GM12878 (cell line): ENCODE results near the gene SLITRK4. TPM values are rescaled to one million over a fixed set of nuclear protein-coding genes. Genes with fewer than 3 reads are reported as not detected.

ENCODE experiments used
- ATAC-seq: fragments of 200-7000 bp; cut with Tn5 transposase; 3 replicates; pipeline ENCODE4 v1.9.1; 2020; ENCODE audit warnings: mild to moderate bottlenecking, moderate library complexity
- BruUV-seq: library from RNA; stranded (reverse); fragments of 400-500 nt; replicated peaks from 2 replicates; lab custom pipeline; 2021; lab: Mats Ljungman, UMichigan
- CTCF ChIA-PET: fragments of 300-600 bp; sonication (Branson Sonifier 250); formaldehyde crosslinking; extraction: SDS; loops from one replicate; lab custom pipeline; 2021; ENCODE audit warnings: inconsistent platforms; lab: Yijun Ruan, JAX
- POLR2A ChIA-PET: fragments of 350-600 bp; formaldehyde crosslinking; extraction: SDS; loops from one replicate; lab custom pipeline; 2021; ENCODE audit warnings: inconsistent platforms; lab: Charles Lee
- RAD21 ChIA-PET: fragments of 300-600 bp; sonication (Branson Sonifier 250); formaldehyde crosslinking; loops from one replicate; lab custom pipeline; 2023; ENCODE audit warnings: antibody characterized with exemption; ENCODE audit not compliant: unreplicated experiment; lab: Charles Lee
- SMC1A ChIA-PET: fragments of 300-600 bp; sonication (Branson Sonifier 250); formaldehyde crosslinking; loops from one replicate; lab custom pipeline; 2023; ENCODE audit not compliant: unreplicated experiment, uncharacterized antibody; lab: Charles Lee
- DNase-seq: peaks from one replicate; pipeline ENCODE4 v3.0.0-alpha.2; 2011; ENCODE audit warnings: low read depth, low spot score
- FAIRE-seq: peaks from 3 replicates; lab custom pipeline; 2011; peaks lifted over from hg19 to GRCh38; lab: Jason Lieb, UNC
- H2AFZ ChIP-seq: 2 replicates; pipeline ENCODE4 v1.6.0; 2011; ENCODE audit warnings: low read depth, low read length, control low read depth; ENCODE audit not compliant: control insufficient read depth
- H3K27ac ChIP-seq: 2 replicates; pipeline ENCODE4 v1.5.1; 2011; ENCODE audit warnings: control low read depth; ENCODE audit not compliant: control insufficient read depth, insufficient read depth
- H3K27me3 ChIP-seq, 2 experiments: replicated peaks in 1 of 2; 2 replicates each; pipeline versions ENCODE4 v1.6.0 to v1.6.1; 2011; ENCODE audit warnings: low read length in 1 of 2; ENCODE audit not compliant: control insufficient read depth in 2 of 2, insufficient read depth in 2 of 2
- H3K36me3 ChIP-seq, 2 experiments: 2 replicates each; pipeline ENCODE4 v1.5.1; 2011; ENCODE audit warnings: low read length in 1 of 2; ENCODE audit not compliant: control insufficient read depth in 2 of 2, insufficient read depth in 2 of 2
- H3K4me1 ChIP-seq: 2 replicates; pipeline ENCODE4 v1.6.1; 2011; ENCODE audit warnings: mild to moderate bottlenecking, low read length, moderate library complexity, mixed read lengths; ENCODE audit not compliant: control insufficient read depth, insufficient read depth
- H3K4me2 ChIP-seq: 2 replicates; pipeline ENCODE4 v1.6.0; 2011; ENCODE audit warnings: control low read depth; ENCODE audit not compliant: control insufficient read depth, insufficient read depth
- H3K4me3 ChIP-seq: fragments of 200-600 bp; sonication (generic); 2 replicates; pipeline ENCODE4 v1.5.1; 2016
- H3K79me2 ChIP-seq: 2 replicates; pipeline ENCODE4 v1.6.0; 2011; ENCODE audit warnings: low read length; ENCODE audit not compliant: control insufficient read depth, insufficient read depth
- H3K9ac ChIP-seq: 2 replicates; pipeline ENCODE4 v1.8.0; 2011; ENCODE audit warnings: low read length, control low read depth, mixed read lengths; ENCODE audit not compliant: control insufficient read depth, insufficient read depth
- H3K9me3 ChIP-seq: replicated peaks from 3 replicates; pipeline ENCODE4 v1.5.1; 2011; ENCODE audit warnings: mild to moderate bottlenecking, low read length; ENCODE audit not compliant: control insufficient read depth, insufficient read depth
- H4K20me1 ChIP-seq: 2 replicates; pipeline ENCODE4 v1.6.0; 2011; ENCODE audit not compliant: control insufficient read depth, insufficient read depth
- HDAC6 ChIP-seq: fragments of 200-600 bp; sonication (generic); IDR thresholded peaks from one replicate; pipeline ENCODE4 v1.8.0; 2017; ENCODE audit warnings: antibody characterized with exemption; ENCODE audit not compliant: unreplicated experiment
- IRF4 ChIP-seq: IDR thresholded peaks from 2 replicates; pipeline ENCODE4 v1.6.1; 2011; ENCODE audit warnings: low read depth, low read length
- LARP7 ChIP-seq: fragments of 450-650 bp; IDR thresholded peaks from 2 replicates; pipeline ENCODE4 v1.6.1; 2017; ENCODE audit warnings: mild to moderate bottlenecking
- NFYA ChIP-seq: IDR thresholded peaks from 2 replicates; pipeline ENCODE4 v1.6.1; 2011; ENCODE audit warnings: low read depth, mild to moderate bottlenecking, low read length, improper control_type of control experiment, borderline replicate concordance
- WGBS: methylation state at CpG from one replicate; pipeline ENCODE4 v1.1.6; 2016; ENCODE audit warnings: low lambda C conversion rate; ENCODE audit not compliant: insufficient replicate concordance, insufficient coverage; ENCODE audit errors: missing lambda C conversion rate; 5-methylcytosine and 5-hydroxymethylcytosine counted together
- in situ Hi-C: fragments of 300-500 bp; cut with MboI; formaldehyde crosslinking; loops from 9 replicates; pipeline ENCODE4 v1.14.3; 2018; ENCODE audit warnings: mixed read lengths
- intact Hi-C: fragments of 100-400 bp; cut with micrococcal nuclease; formaldehyde crosslinking; loops from one replicate; pipeline ENCODE4 v1.14.2; 2022; ENCODE audit not compliant: unreplicated experiment
- polyA plus RNA-seq, 11 experiments: library from polyadenylated mRNA; depleted of rRNA in 4 of 11; unstranded in 6 of 11; stranded (reverse) in 5 of 11; fragments of >200 nt; fragmentation: Nextera tagmentation in 4 of 11; fragmentation: Illumina TruSeq in 1 of 11; extraction: Ambion mirVana in 4 of 11; extraction: Trizol in 1 of 11; gene quantifications; 1 replicate in 1 of 11; 2 replicates in 10 of 11; pipeline versions ENCODE4 v1.2.1 to v1.2.3, GENCODE V29; 2011 to 2016; ENCODE audit warnings: inconsistent platforms in 2 of 11, missing spikeins in 2 of 11, low read depth in 1 of 11
- total RNA-seq, 4 experiments: library from RNA; depleted of rRNA in 3 of 4; stranded (reverse); fragments of >200 nt in 3 of 4; fragmentation: Illumina TruSeq in 1 of 4; extraction: Trizol in 1 of 4; gene quantifications; 2 replicates each; pipeline versions ENCODE4 v1.2.1 to v1.2.3, GENCODE V29; 2013 to 2021
- TF ChIP-seq, protein P1 (sequence below): IDR thresholded peaks from 2 replicates; pipeline ENCODE4 v1.6.1; 2011; ENCODE audit warnings: low read depth, low read length, improper control_type of control experiment, borderline replicate concordance
- TF ChIP-seq, protein P2 (sequence below): IDR thresholded peaks from 2 replicates; pipeline ENCODE4 v1.6.1; 2012; ENCODE audit warnings: low read depth, low read length, improper control_type of control experiment

SLITRK4 gene
- total and polyA plus RNA-seq, 10 of the 15 experiments (the other 5 are each of a cell fraction or from before 2014, with no cell fraction given): 0.45 to 1.1 (median 0.66) TPM

DNA sequence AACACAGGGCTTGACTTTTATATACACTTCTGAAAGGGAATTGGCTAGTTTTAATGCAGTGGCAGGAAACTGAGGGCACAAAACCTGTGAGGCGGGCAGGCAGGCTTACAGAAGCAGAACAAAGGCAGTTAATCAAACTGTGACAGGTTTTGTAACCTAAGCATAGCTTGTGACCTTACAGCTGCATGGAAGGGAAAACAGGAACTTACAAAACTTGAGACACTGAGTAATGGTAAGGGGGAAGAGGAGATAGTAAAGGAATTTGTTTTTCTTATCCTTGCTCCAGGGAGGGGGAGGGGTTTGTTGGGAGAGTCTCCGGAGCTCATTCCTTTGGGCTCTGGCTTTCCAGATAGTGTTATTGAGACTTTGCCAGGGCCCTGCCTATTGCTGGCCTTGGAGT lies 55.6 kb downstream of the SLITRK4 start:
- no peaks in the 10 kb centered on the region for H3K4me1 ChIP-seq
- ATAC-seq: peak; percentile 37; the same call in 2 of the 3 replicates
- TF ChIP-seq, protein P1, sequence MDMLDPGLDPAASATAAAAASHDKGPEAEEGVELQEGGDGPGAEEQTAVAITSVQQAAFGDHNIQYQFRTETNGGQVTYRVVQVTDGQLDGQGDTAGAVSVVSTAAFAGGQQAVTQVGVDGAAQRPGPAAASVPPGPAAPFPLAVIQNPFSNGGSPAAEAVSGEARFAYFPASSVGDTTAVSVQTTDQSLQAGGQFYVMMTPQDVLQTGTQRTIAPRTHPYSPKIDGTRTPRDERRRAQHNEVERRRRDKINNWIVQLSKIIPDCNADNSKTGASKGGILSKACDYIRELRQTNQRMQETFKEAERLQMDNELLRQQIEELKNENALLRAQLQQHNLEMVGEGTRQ: no peak
- TF ChIP-seq NFYA: no peak
- TF ChIP-seq, protein P2, sequence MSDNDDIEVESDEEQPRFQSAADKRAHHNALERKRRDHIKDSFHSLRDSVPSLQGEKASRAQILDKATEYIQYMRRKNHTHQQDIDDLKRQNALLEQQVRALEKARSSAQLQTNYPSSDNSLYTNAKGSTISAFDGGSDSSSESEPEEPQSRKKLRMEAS: no peak
- TF ChIP-seq IRF4: no peak
- no peak for TF ChIP-seq HDAC6
- TF ChIP-seq LARP7: no peak
- TF ChIP-seq, all 136 proteins: peak for 0
- H3K27ac ChIP-seq: no peak overlapping the region
- ChIA-PET SMC1A (interaction anchor here (1.0 to 1.2 kb wide), 2 partner anchors 9 to 11 kb away, joined by 3 read pairs; no protein-coding TSS in a partner anchor), CTCF (interaction anchor here (1.1 to 1.5 kb wide), 2 partner anchors 70 to 85 kb away, joined by 3 read pairs; no protein-coding TSS in a partner anchor), RAD21 (no interaction called here), POLR2A (no interaction called here)
- H3K4me2 ChIP-seq: no peak overlapping the region
- in situ Hi-C loops (no loop called here), intact Hi-C loops (no loop called here)
- no peak overlapping the region for H3K9ac ChIP-seq
- no peaks in the 10 kb centered on the region for H4K20me1 ChIP-seq
- H2AFZ ChIP-seq: no peak overlapping the region
- WGBS: 18% methylated on average over 2 of the region's 2 CpGs
- H3K36me3 ChIP-seq: no peaks in the 10 kb centered on the region
- H3K79me2 ChIP-seq: no peaks in the 10 kb centered on the region
- FAIRE-seq (no peak), DNase-seq (no peak)
- no TSS peak for BruUV-seq
- no peaks in the 10 kb centered on the region for H3K9me3 ChIP-seq
- no peak overlapping the region for H3K4me3 ChIP-seq
- H3K27me3 ChIP-seq: no peaks in the 10 kb centered on the region

Other genes with a start within 250 kb of the SLITRK4 start
- gene SPANXN3, start 118.6 kb downstream of the SLITRK4 start, total RNA-seq (2014; rRNA removed): not detected in 2 replicates
- gene SPANXN3, start 118.6 kb downstream of the SLITRK4 start, total RNA-seq (2014; rRNA removed; fragmentation: Illumina TruSeq; extraction: Trizol): not detected in 2 replicates
- gene SPANXN3, start 118.6 kb downstream of the SLITRK4 start, total RNA-seq (2021): not detected in 2 replicates
- gene SPANXN3, start 118.6 kb downstream of the SLITRK4 start, polyA plus RNA-seq (2011; rRNA removed): not detected in 2 replicates
- not detected in 2 replicates for gene SPANXN3, start 118.6 kb downstream of the SLITRK4 start, polyA plus RNA-seq (2014; fragmentation: Illumina TruSeq; extraction: Trizol)
- gene SPANXN3, start 118.6 kb downstream of the SLITRK4 start, polyA plus RNA-seq (2014; fragmentation: Nextera tagmentation; extraction: Ambion mirVana): not detected
- gene SPANXN3, start 118.6 kb downstream of the SLITRK4 start, polyA plus RNA-seq (2014; rRNA removed): not detected in 2 replicates
- not detected for gene SPANXN3, start 118.6 kb downstream of the SLITRK4 start, polyA plus RNA-seq (2016; fragmentation: Nextera tagmentation; extraction: Ambion mirVana)
- not detected in 2 replicates for gene SPANXN2, start 84.7 kb upstream of the SLITRK4 start, total RNA-seq (2014; rRNA removed)
- not detected in 2 replicates for gene SPANXN2, start 84.7 kb upstream of the SLITRK4 start, total RNA-seq (2014; rRNA removed; fragmentation: Illumina TruSeq; extraction: Trizol)
- gene SPANXN2, start 84.7 kb upstream of the SLITRK4 start, total RNA-seq (2021): not detected in 2 replicates
- gene SPANXN2, start 84.7 kb upstream of the SLITRK4 start, polyA plus RNA-seq (2011; rRNA removed): not detected in 2 replicates
- not detected in 2 replicates for gene SPANXN2, start 84.7 kb upstream of the SLITRK4 start, polyA plus RNA-seq (2014; fragmentation: Illumina TruSeq; extraction: Trizol)
- gene SPANXN2, start 84.7 kb upstream of the SLITRK4 start, polyA plus RNA-seq (2014; fragmentation: Nextera tagmentation; extraction: Ambion mirVana): not detected
- gene SPANXN2, start 84.7 kb upstream of the SLITRK4 start, polyA plus RNA-seq (2014; rRNA removed): not detected in 2 replicates
- not detected for gene SPANXN2, start 84.7 kb upstream of the SLITRK4 start, polyA plus RNA-seq (2016; fragmentation: Nextera tagmentation; extraction: Ambion mirVana)
- gene UBE2NL, start 248.0 kb upstream of the SLITRK4 start, total RNA-seq (2014; rRNA removed): not detected in 2 replicates
- not detected in 2 replicates for gene UBE2NL, start 248.0 kb upstream of the SLITRK4 start, total RNA-seq (2014; rRNA removed; fragmentation: Illumina TruSeq; extraction: Trizol)
- gene UBE2NL, start 248.0 kb upstream of the SLITRK4 start, total RNA-seq (2021): not detected in 2 replicates
- not detected in 2 replicates for gene UBE2NL, start 248.0 kb upstream of the SLITRK4 start, polyA plus RNA-seq (2011; rRNA removed)
- gene UBE2NL, start 248.0 kb upstream of the SLITRK4 start, polyA plus RNA-seq (2014; fragmentation: Illumina TruSeq; extraction: Trizol): not detected in 2 replicates
- gene UBE2NL, start 248.0 kb upstream of the SLITRK4 start, polyA plus RNA-seq (2014; fragmentation: Nextera tagmentation; extraction: Ambion mirVana): under 1 TPM in 1 of 2 experiments, not detected in 1; 0.05 TPM
- gene UBE2NL, start 248.0 kb upstream of the SLITRK4 start, polyA plus RNA-seq (2014; rRNA removed): not detected in 2 replicates
- gene UBE2NL, start 248.0 kb upstream of the SLITRK4 start, polyA plus RNA-seq (2016; fragmentation: Nextera tagmentation; extraction: Ambion mirVana): not detected